Kidney epithelial cell (primary cell): Measurements from ENCODE around the gene ZNF445. TPM values are rescaled to one million over a fixed set of nuclear protein-coding genes. Genes with fewer than 3 reads are reported as not detected.
A peak's percentile ranks its signal among the peaks of the same experiment; 100 is the strongest.

ENCODE experiments used
- DNase-seq: peaks from one replicate; pipeline ENCODE4 v3.0.0-alpha.2; 2010; ENCODE audit warnings: low read depth
- H3K27me3 ChIP-seq: 2 replicates; pipeline ENCODE4 v1.6.0; 2011; ENCODE audit warnings: low read length; ENCODE audit not compliant: control insufficient read depth, insufficient read depth
- H3K36me3 ChIP-seq: 2 replicates; pipeline ENCODE4 v1.5.1; 2011; ENCODE audit warnings: low read length; ENCODE audit not compliant: control insufficient read depth, insufficient read depth
- H3K4me3 ChIP-seq: 2 replicates; pipeline ENCODE4 v1.5.1; 2011; ENCODE audit warnings: low read depth, mild to moderate bottlenecking, control low read depth, low read length
- total RNA-seq: library from RNA; depleted of rRNA; stranded (reverse); fragments of >200 nt; gene quantifications from 2 replicates; pipeline ENCODE4 v1.2.3, GENCODE V29; 2015
- TF ChIP-seq, protein P1 (sequence below): IDR thresholded peaks from 2 replicates; pipeline ENCODE4 v1.5.1; 2011; ENCODE audit warnings: mild to moderate bottlenecking, moderate library complexity, low read length, control low read depth, inconsistent platforms; ENCODE audit not compliant: insufficient read depth, poor library complexity, severe bottlenecking

ZNF445 gene
- total RNA-seq = 5.8 and 6.3 TPM in 2 replicates

DNA sequence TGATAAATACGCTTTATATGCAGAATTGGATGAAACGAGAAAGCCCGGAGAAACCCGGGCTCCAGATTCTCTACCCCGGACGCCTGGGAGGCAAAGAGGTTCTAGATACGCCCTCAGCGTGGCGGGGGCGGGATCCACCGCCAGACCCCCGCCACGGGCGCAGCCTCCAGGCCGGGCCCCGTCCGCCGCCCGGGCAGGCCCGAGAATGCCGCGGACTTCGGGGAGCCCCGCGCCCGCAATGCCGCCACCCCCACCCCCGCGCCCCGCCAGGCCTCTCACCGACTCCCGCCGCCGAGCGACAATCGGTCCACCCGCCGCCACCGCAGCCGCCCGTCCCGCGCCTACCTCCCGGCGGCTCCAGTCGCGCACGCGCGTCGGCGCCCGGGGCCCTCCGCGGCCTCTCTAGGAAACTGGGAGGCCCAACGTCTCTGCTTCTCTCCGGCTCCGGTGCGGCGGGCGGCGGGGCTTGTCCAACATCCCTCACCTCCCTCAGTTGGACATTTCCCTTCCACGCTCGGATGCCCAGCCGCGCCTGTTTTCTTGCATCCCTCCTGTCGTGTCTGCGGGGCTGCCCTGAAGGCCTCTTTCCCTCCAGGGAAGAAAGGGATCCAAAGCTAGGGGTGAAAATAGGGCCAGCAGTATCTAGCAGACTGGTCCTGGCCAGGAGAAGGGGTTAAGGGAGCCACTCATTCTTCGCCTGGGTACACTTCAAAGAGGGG, at the start of gene ZNF445:
TSS of gene ZNF445 (minus strand) at position 359 of the 719 bp plus-strand sequence. CDS start 22,121 bp downstream, outside the sequence.
- no peaks in the 10 kb centered on the region for H3K27me3 ChIP-seq
- peak; percentile 19 for DNase-seq
- H3K36me3 ChIP-seq = no peaks in the 10 kb centered on the region
- H3K4me3 ChIP-seq = peak within 1 kb of the TSS; percentile 67
- TF ChIP-seq, protein P1, sequence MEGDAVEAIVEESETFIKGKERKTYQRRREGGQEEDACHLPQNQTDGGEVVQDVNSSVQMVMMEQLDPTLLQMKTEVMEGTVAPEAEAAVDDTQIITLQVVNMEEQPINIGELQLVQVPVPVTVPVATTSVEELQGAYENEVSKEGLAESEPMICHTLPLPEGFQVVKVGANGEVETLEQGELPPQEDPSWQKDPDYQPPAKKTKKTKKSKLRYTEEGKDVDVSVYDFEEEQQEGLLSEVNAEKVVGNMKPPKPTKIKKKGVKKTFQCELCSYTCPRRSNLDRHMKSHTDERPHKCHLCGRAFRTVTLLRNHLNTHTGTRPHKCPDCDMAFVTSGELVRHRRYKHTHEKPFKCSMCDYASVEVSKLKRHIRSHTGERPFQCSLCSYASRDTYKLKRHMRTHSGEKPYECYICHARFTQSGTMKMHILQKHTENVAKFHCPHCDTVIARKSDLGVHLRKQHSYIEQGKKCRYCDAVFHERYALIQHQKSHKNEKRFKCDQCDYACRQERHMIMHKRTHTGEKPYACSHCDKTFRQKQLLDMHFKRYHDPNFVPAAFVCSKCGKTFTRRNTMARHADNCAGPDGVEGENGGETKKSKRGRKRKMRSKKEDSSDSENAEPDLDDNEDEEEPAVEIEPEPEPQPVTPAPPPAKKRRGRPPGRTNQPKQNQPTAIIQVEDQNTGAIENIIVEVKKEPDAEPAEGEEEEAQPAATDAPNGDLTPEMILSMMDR = no peak

DNA sequence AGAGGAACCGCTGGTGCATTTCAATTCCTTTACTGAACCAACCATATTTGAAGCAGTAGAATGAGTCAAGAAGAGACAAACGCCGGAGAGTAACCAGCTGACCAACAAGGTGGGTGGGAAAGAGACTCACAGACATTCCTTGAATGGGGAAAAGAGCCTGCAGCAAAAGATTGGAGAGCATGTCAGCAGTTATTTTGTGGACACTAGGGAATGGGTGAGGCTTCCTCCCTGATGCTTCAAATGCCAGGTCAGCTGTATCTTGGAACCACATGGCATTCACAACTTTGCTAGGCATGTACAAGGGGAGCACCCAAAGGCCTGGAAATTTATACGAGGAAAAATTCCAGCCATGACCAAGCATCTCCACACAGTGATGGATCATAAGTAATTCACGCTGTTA, 47.6 kb upstream of the ZNF445 start:
- TF ChIP-seq, protein P1 = no peak
- H3K27me3 ChIP-seq = no peaks in the 10 kb centered on the region
- no peaks in the 10 kb centered on the region for H3K36me3 ChIP-seq
- H3K4me3 ChIP-seq = no peak overlapping the region
- no peak for DNase-seq

DNA sequence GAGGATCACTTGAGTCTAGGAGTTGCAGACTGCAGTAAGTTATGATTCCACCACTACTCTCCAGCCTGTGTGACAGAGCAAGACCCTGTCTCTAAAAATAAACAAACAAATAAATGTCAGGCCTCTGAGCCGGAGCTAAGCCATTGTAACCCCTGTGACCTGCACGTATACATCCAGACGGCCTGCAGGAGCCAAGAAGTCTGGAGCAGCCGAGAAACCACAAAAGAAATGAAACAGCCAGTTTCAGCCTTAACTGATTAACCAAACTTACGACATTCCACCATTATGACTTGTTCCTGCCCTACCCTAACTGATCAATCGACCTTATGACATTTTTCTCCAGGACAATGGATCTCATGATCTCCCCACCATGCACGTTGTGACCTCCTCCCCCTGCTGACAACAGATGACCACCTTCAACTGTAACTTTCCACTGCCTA, 45.0 kb upstream of the ZNF445 start:
- no peaks in the 10 kb centered on the region for H3K27me3 ChIP-seq
- DNase-seq = no peak
- H3K36me3 ChIP-seq = no peaks in the 10 kb centered on the region
- no peak overlapping the region for H3K4me3 ChIP-seq
- TF ChIP-seq, protein P1 = no peak

DNA sequence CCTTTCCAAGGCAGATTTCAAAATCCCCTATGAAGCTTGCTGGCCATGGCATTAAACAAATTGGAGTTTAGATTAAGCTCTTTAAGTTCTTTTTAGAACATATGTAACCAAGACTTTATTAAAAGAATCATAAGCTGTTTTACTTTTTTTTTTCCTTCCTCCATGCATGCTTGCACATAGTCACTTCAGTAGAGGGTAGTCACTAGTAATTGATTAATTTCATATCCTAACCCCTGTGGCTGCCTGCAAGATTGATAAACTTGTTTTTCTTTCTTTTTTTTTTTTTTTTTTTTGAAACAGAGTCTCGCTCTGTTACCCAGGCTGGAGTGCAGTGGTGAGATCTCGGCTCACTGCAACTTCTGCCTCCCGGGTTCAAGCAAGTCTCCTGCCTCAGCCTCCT, 44.3 kb upstream of the ZNF445 start:
- no peaks in the 10 kb centered on the region for H3K36me3 ChIP-seq
- TF ChIP-seq, protein P1 = no peak
- no peaks in the 10 kb centered on the region for H3K27me3 ChIP-seq
- no peak for DNase-seq
- H3K4me3 ChIP-seq = no peak overlapping the region

DNA sequence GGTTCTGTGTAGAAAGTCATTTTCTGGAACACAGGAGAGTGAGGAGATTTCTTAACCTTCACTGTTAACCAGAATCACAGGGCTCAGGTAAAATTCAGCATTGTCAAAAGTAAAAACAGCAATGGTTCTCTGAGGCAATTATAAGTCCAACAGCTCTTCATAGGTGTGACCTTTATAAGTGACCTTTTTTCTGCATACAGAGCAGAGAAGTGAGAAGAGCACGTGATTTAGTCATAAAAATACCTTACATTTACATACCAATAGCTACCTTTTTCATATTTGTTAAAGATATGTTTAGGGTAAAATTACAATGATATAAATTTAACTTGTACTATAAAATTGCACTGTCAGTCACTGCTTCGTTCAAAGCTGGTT, 41.3 kb upstream of the ZNF445 start:
- no peaks in the 10 kb centered on the region for H3K36me3 ChIP-seq
- H3K27me3 ChIP-seq = no peaks in the 10 kb centered on the region
- TF ChIP-seq, protein P1 = no peak
- no peak for DNase-seq
- no peak overlapping the region for H3K4me3 ChIP-seq

DNA sequence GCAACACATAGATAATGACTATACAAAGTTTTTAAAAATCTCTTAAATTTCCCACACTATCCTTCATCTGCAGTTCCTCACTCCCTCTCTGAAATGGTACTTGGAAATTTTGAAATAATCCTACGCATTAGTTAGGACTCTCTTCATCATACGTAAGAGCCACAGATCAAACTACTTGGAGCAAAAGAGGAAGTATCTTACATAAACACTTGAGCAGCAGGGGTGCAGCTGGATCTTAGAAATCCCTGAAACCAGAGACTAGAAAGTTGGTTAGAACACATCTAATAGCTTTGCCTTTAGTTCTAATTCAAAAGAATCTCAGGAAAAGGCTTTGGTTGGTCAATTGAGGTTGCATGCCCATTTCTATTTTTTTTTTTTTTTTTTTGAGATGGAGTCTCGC, 38.8 kb upstream of the ZNF445 start:
- Histone ChIP-seq H3K36me3 (no peaks in the 10 kb centered on the region), H3K4me3 (no peak overlapping the region), H3K27me3 (no peaks in the 10 kb centered on the region)
- no peak for DNase-seq
- TF ChIP-seq, protein P1 = no peak
